ENCODE data around the gene AURKB.

Gene AURKB

GRCh38 chr17:8155231-8155995, 55.0 kb downstream of the AURKB start:
- Histone ChIP-seq H3K4me3 (ENCODE audit: low read length) (peak overlapping the region; percentile 84), H3K4me1 (ENCODE audit: low read length) (peaks cover 23% of the 10 kb centered on the region), H3K4me2 (ENCODE audit: low read length) (peak overlapping the region; percentile 83), H3K27ac (ENCODE audit: low read length) (no peak overlapping the region), H4K20me1 (ENCODE audit: insufficient read depth, low read length) (no peaks in the 10 kb centered on the region), H2AFZ (ENCODE audit: low read depth, low read length) (no peak overlapping the region), H3K9ac (ENCODE audit: low read length) (peak overlapping the region; percentile 17; the same call in 1 of the 2 replicates), H3K9me3 (ENCODE audit: insufficient read depth, low read length) (no peaks in the 10 kb centered on the region), H3K27me3 (ENCODE audit: low read depth, low read length) (no peaks in the 10 kb centered on the region), H3K36me3 (replicated peaks; ENCODE audit: low read depth, low read length) (peaks cover 7% of the 10 kb centered on the region), H3K79me2 (ENCODE audit: low read length) (peaks cover 16% of the 10 kb centered on the region; the same call in 1 of the 2 replicates)
- no peak for TF ChIP-seq CTCF (IDR thresholded peaks at IDR 0.05; ENCODE audit: low read depth, low read length)
- TF ChIP-seq EZH2phosphoT487 (IDR thresholded peaks at IDR 0.05; ENCODE audit: low read depth): no peak
